GM19467 (cell line): ENCODE measurements around the gene BIRC5.

Experiments used
- ATAC-seq: cut with Tn5 transposase; IDR thresholded peaks from one replicate; pipeline ENCODE4 v1.9.1; 2021; ENCODE audit warnings: mild to moderate bottlenecking, moderate library complexity; ENCODE audit not compliant: unreplicated experiment

Gene BIRC5

GRCh38 chr17:78255029-78255656 lies 41.1 kb downstream of the BIRC5 start:
- ATAC-seq = no peak

- no peak for ATAC-seq
These were observed 42.1 kb downstream of the BIRC5 start for GRCh38 chr17:78255953-78256706.

- ATAC-seq = no peak
These were observed 42.9 kb downstream of the BIRC5 start for GRCh38 chr17:78256707-78257591.

GRCh38 chr17:78257810-78258322 lies 43.8 kb downstream of the BIRC5 start:
- ATAC-seq = no peak

- ATAC-seq = no peak
These were observed 44.5 kb downstream of the BIRC5 start for GRCh38 chr17:78258323-78259191.

- no peak for ATAC-seq
These were observed 45.1 kb downstream of the BIRC5 start for GRCh38 chr17:78259192-78259554.

- no peak for ATAC-seq
These were observed 49.1 kb downstream of the BIRC5 start for GRCh38 chr17:78263063-78263735.

- no peak for ATAC-seq
These were observed 49.8 kb downstream of the BIRC5 start for GRCh38 chr17:78263736-78264340.

- no peak for ATAC-seq
These were observed 50.5 kb downstream of the BIRC5 start for GRCh38 chr17:78264590-78264989.

GRCh38 chr17:78265121-78265520 lies 51.1 kb downstream of the BIRC5 start:
- ATAC-seq = no peak

GRCh38 chr17:78266231-78266631 lies 52.2 kb downstream of the BIRC5 start:
- ATAC-seq = no peak

GRCh38 chr17:78266771-78267170 lies 52.7 kb downstream of the BIRC5 start:
- no peak for ATAC-seq

- no peak for ATAC-seq
These were observed 53.4 kb downstream of the BIRC5 start for GRCh38 chr17:78267253-78268073.

- no peak for ATAC-seq
These were observed 54.3 kb downstream of the BIRC5 start for GRCh38 chr17:78268191-78268874.

GRCh38 chr17:78268951-78269905 lies 55.2 kb downstream of the BIRC5 start:
- no peak for ATAC-seq

GRCh38 chr17:78269955-78270381 lies 55.9 kb downstream of the BIRC5 start:
- no peak for ATAC-seq
